HEK293T (cell line): Measurements from ENCODE around the gene BUB3.

Experiments
- CTBP1 ChIP-seq: fragments of 450-650 bp; IDR thresholded peaks from 2 replicates; pipeline ENCODE4 v1.6.1; 2016; ENCODE audit warnings: borderline replicate concordance
- FOXM1 ChIP-seq: fragments of 450-650 bp; IDR thresholded peaks from 2 replicates; pipeline ENCODE4 v1.6.1; 2017; ENCODE audit warnings: mild to moderate bottlenecking, borderline replicate concordance

- TF ChIP-seq CTBP1: no peak
- no peak for TF ChIP-seq FOXM1
Measured at GRCh38 chr10:123158682-123159081, 4.5 kb downstream of the BUB3 start.
